ENCODE measurements around the gene MACO1. TPM values are rescaled to one million over a fixed set of nuclear protein-coding genes. Genes with fewer than 3 reads are reported as not detected.
"Not testable (repeated sequence)": the region's sequence is repeated elsewhere in the genome, so short reads cannot be mapped to it uniquely, and the experiment has no call there.

Gene MACO1
- total RNA-seq, 2 donors from 2014 or later: 17.7 to 28.2 TPM

DNA sequence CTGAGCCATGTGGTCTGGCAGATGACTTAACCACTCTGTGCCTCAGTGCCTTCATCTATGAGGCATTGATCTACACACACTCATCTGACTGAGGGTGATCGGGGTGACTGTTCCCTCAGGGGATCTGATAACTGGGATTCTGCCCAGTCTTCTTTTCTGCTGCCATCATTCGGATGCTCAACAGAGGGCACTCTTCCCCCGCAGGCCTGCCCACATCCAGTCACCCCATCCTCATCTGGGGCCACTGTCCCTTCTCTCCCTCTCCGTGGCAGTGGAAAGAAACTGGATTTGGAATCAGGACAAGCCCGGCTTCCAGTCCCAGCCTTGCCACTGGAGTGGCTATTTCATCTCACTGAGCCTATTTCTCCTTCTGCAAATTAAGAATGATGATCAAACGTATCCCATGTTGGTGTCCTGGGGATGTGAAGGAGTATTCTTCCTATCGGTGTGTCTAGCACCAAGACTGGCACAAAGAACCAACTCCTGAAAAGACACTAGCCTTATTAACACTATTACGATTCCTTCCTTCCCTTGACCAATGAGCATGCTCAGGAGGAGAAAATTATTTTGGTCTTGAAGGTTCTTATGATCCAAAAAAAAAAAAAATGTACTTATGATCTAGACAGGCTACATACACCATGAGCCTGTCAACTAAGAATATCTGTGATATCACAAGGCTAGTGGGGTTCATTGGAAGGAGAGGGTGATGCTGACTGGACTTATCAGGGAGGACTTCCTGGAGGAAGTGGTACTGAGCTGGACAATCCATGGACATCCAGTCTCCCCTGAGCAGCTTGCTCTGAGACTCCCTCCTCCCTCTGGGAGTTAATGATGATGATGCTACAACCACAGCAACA lies 27.5 kb upstream of the MACO1 start:
- not testable (repeated sequence) for DNase-seq; H3K9me3 ChIP-seq; H3K9ac ChIP-seq (ENCODE audit: low read depth in 2 of 2, low read length in 2 of 2); H3K4me1 ChIP-seq; H3K27ac ChIP-seq; H3K36me3 ChIP-seq; H3K27me3 ChIP-seq; H3K4me3 ChIP-seq
- TF ChIP-seq, protein P1, sequence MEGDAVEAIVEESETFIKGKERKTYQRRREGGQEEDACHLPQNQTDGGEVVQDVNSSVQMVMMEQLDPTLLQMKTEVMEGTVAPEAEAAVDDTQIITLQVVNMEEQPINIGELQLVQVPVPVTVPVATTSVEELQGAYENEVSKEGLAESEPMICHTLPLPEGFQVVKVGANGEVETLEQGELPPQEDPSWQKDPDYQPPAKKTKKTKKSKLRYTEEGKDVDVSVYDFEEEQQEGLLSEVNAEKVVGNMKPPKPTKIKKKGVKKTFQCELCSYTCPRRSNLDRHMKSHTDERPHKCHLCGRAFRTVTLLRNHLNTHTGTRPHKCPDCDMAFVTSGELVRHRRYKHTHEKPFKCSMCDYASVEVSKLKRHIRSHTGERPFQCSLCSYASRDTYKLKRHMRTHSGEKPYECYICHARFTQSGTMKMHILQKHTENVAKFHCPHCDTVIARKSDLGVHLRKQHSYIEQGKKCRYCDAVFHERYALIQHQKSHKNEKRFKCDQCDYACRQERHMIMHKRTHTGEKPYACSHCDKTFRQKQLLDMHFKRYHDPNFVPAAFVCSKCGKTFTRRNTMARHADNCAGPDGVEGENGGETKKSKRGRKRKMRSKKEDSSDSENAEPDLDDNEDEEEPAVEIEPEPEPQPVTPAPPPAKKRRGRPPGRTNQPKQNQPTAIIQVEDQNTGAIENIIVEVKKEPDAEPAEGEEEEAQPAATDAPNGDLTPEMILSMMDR (IDR thresholded peaks at IDR 0.05): peak; percentile 26
- intact Hi-C loops (cut with DNase I): loop anchor here (5.0 kb wide), 1 partner anchor 119 kb away; no protein-coding TSS in a partner anchor

DNA sequence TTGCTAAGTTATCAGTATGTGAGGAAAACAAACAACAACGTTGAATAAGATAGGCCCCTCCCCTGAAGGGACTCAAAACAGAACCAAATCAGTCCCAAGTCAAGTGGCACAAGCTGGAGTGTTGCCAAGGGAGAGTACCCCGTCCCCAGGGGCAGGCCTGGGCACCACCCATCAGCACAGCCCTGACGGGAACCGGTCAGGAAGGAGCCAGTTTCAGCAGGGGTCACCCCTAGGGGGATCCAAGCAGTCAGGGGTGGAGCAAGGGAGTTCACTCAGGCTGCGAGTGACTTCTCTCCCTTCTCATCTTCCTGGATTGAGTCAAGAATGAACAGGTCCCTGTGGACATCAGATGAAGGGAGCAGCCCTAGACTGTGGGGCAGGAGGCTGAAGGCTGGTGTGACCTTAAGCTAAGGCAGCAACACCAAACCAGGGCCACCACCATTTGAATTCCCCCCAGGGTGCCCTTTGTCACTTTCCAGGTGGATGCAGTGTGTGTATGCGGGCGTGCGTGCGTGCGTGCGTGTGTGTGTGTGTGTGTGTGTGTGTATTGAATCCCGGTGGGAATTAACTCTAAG lies 24.9 kb upstream of the MACO1 start:
- H3K9me3 ChIP-seq; H3K36me3 ChIP-seq; H3K27me3 ChIP-seq; H3K27ac ChIP-seq; H3K9ac ChIP-seq (ENCODE audit: low read depth in 2 of 2, low read length in 2 of 2); H3K4me1 ChIP-seq; H3K4me3 ChIP-seq; intact Hi-C loops (cut with DNase I); DNase-seq: not testable (repeated sequence)

DNA sequence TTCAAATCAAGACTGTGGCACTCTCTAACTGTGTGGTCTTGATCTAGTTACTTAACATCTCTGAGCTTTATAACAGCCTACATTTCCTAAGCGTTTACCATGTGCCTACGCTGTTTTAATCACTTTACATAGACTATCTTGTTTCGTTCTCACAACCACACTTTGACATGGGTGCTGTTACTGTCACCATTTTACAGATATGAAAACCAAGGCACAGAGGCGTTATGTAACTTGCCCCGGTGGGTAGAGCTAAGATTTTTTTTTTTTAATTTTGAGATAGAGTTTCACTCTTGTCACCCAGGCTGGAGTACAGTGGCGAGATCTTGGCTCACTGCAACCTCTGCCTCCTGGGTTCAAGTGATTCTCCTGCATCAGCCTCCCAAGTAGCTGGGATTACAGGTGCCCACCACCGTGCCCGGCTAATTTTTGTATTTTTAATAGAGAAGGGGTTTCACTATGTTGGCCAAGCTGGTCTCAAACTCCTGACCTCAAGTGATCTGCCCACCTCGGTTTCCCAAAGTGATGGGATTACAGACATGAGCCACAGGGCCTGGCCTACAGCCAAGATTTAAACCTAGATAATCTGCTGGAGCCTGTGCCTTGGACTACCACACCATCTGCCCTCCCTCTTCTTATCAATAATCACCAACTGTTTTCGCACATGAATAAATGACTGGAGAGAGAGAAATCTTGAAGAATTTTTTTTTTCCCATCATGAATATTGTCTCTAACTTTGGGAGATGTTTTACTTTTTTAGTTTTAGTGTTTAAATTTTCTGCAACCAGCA lies 20.9 kb upstream of the MACO1 start:
- not testable (repeated sequence) for H3K27me3 ChIP-seq; DNase-seq; H3K36me3 ChIP-seq; H3K4me1 ChIP-seq; H3K4me3 ChIP-seq; H3K9me3 ChIP-seq; H3K27ac ChIP-seq; H3K9ac ChIP-seq (ENCODE audit: low read depth in 2 of 2, low read length in 2 of 2)
- intact Hi-C loops (cut with DNase I): loop anchor here (10.0 kb wide), 1 partner anchor 125 kb away; no protein-coding TSS in a partner anchor

DNA sequence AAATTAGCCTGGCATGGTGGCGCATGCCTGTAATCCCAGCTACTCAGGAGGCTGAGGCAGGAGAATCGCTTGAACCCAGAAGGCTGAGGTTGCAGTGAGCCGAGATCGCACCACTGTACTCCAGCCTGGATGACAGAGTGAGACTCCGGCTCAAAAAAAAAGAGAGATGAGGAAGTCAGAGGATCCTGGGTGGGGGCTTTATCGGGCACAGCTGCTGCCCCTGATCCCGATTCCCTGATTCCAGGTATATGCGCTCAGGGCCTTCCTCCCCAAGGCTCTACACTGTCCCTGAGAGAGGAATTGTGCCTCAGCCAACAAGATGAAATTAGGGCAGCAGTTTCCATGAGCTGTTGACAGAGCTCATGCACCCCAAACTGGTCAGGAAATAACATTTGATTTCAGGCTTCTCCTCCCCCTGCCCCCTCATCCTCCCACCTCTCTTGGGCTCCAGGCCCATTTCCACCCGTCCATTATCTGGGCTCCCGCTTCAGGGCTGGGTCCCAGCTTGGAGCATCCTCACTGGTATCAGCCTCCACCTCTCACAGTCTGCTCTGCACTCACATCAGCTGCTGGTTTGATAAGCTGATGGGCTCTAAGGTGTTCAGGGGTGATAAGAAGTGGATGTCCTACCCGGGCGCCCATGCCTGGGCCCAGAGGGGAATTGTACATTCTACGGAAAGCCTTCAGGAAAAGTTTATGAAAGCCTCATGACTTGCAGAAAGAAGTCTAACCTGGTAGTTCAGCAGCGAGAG lies 17.6 kb upstream of the MACO1 start:
- H3K4me3 ChIP-seq; H3K9ac ChIP-seq (ENCODE audit: low read depth in 2 of 2, low read length in 2 of 2); H3K27ac ChIP-seq; H3K4me1 ChIP-seq; DNase-seq; H3K27me3 ChIP-seq; H3K36me3 ChIP-seq; H3K9me3 ChIP-seq: not testable (repeated sequence)
- intact Hi-C loops (cut with DNase I): loop anchor here (10.0 kb wide), 1 partner anchor 128 kb away; no protein-coding TSS in a partner anchor

DNA sequence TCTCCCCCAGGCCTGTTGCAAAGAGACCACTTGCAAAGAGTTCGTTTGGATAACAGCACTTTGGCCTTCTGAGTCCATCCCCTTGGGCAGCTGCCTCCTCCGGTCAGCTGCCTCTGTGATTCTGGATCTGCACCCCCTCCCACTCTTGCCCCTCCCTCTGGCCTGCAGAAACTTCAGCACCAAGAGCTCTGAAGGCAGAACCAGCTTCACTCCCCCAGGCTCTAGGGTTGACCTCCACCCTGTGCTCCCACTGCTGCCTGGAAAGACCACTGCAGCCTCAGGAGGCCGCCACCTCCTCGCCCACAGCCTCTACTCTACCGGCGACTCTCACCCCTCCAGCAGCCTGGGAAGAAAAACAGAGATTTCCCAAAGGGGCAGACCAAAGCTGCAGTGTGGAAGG lies 16.5 kb upstream of the MACO1 start:
- not testable (repeated sequence) for DNase-seq; H3K27ac ChIP-seq; H3K9me3 ChIP-seq; H3K4me1 ChIP-seq; H3K9ac ChIP-seq (ENCODE audit: low read depth in 2 of 2, low read length in 2 of 2); H3K27me3 ChIP-seq; H3K36me3 ChIP-seq; H3K4me3 ChIP-seq
- intact Hi-C loops (cut with DNase I): loop anchor here (10.0 kb wide), 1 partner anchor 129 kb away; no protein-coding TSS in a partner anchor

DNA sequence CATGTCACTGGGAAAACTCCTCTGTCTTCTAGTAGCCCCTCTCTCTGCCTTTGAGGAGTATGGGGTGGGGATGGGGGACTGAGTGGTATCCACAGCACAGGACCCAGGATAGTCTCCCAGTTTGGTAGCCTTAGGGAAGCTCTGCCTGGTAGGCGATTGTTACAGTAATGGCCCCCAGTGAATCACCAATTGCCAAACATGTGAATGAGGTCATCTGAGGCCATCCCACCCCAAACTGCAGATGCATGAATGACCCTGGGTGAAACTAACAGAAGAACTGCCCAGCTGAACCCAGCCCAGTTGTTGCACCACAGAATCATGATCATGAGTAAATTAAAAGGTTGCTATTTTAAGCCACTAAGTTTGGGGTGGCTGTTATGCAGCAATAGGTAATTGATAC lies 16.1 kb upstream of the MACO1 start:
- H3K27ac ChIP-seq; H3K9me3 ChIP-seq; H3K4me3 ChIP-seq; H3K27me3 ChIP-seq; DNase-seq; H3K9ac ChIP-seq (ENCODE audit: low read depth in 2 of 2, low read length in 2 of 2); H3K4me1 ChIP-seq; H3K36me3 ChIP-seq: not testable (repeated sequence)
- intact Hi-C loops (cut with DNase I): loop anchor here (10.0 kb wide), 1 partner anchor 130 kb away; no protein-coding TSS in a partner anchor

DNA sequence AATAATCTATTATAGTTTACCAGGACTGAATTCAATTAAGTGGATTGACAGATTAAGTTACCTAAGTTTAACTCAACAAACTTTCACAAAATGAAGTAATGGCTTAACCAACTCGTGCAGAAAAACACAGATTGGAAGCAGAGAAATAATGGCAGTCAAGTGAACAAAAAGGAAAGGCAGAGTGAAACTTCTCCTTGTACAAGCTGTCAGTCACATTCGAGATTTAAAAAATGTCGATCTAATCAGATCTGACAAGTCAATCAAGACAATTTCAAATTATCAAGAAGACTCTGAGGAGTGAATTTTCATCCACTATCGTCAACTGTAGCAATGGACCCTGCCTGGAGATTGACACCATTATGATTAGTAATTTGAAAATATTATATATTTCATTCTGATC lies 13.4 kb upstream of the MACO1 start:
- intact Hi-C loops (cut with DNase I): loop anchor here (10.0 kb wide), 1 partner anchor 132 kb away; no protein-coding TSS in a partner anchor

DNA sequence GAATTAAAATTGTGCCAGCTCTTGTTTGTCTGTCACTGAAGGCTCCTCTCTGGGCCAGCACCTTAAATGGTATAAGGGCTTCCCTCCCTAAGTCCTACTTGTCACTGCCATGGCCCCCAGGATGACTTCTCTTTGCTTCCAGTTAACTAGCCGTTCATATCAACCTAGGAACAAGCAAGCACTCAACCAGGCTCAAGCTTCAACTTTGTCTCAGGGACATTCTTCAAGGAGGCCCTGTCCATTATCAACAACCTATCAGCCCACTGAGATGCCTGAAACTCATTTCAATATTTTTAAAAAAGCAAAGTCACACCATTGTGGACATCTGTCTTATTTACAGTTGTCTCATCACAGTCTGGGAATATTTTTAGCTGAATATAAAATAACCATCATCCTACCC lies 11.4 kb upstream of the MACO1 start:
- not testable (repeated sequence) for H3K27me3 ChIP-seq; H3K4me3 ChIP-seq; DNase-seq; H3K9ac ChIP-seq (ENCODE audit: low read depth in 2 of 2, low read length in 2 of 2); H3K36me3 ChIP-seq; H3K9me3 ChIP-seq; H3K4me1 ChIP-seq; H3K27ac ChIP-seq
- intact Hi-C loops (cut with DNase I): loop anchor here (10.0 kb wide), 1 partner anchor 135 kb away; no protein-coding TSS in a partner anchor

More for the DNA sequence above, 13.4 kb upstream of the MACO1 start:
- H3K27ac ChIP-seq; H3K4me3 ChIP-seq; H3K9me3 ChIP-seq; H3K9ac ChIP-seq (ENCODE audit: low read depth in 2 of 2, low read length in 2 of 2); H3K36me3 ChIP-seq; DNase-seq; H3K27me3 ChIP-seq; H3K4me1 ChIP-seq: not testable (repeated sequence)

DNA sequence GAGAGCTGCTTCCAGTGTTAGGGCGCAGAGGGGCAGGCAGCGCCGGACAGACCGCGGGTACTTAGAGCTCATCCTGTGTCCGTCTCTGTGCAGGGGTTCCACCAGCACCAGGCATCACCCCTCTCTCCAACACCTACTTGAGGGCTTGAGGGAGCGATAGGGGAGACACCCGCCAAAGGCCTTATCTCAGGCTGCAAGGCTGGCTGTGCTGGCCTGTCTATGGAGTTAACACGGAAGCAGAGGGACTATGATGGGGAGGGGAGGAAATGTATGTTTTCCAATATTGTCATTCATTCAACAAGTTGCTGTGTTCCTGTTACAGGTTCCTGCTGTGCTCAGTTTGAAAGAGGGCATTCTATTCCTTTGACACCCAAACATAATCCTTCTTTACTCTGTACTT lies 10.0 kb upstream of the MACO1 start, which contains the start of gene RHCE:
RHCE (minus strand) TSS at position 111 of the 400 bp plus-strand sequence; CDS start at position 72, 39 bp downstream.
- H3K27ac ChIP-seq; intact Hi-C loops (cut with DNase I): not testable (repeated sequence)

DNA sequence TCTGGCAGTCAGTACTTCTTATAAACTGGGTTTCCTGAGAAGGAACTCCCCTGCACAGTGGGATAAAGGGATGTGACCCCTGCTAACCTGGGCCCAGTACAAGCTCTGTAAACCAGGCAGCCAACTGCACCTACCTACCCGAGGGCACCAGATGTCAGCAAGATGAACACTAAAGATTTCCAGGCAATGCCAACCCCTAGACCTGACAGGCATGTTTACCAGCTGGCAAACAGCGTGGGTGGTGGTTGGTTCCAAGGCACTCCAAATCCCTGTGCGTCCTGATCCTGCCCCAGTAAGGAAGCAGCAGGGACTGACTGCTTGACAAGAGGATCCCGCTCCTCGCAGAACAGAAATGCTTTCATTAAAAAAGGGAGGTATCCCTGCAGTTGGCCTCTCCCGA lies 7.5 kb upstream of the MACO1 start:
- H3K9me3 ChIP-seq; H3K4me3 ChIP-seq; H3K36me3 ChIP-seq; intact Hi-C loops (cut with DNase I); H3K4me1 ChIP-seq; H3K27ac ChIP-seq; H3K27me3 ChIP-seq; H3K9ac ChIP-seq (ENCODE audit: low read depth in 2 of 2, low read length in 2 of 2); DNase-seq: not testable (repeated sequence)

More for the DNA sequence above, 10.0 kb upstream of the MACO1 start, which contains the start of gene RHCE:
- not testable (repeated sequence) for H3K9me3 ChIP-seq; H3K27me3 ChIP-seq; H3K4me3 ChIP-seq; H3K4me1 ChIP-seq; H3K36me3 ChIP-seq; H3K9ac ChIP-seq (ENCODE audit: low read depth in 2 of 2, low read length in 2 of 2); DNase-seq
